Ectodermal cell (in vitro differentiated cells): ENCODE measurements around the gene RBMS1.

Experiments used
- H3K27ac ChIP-seq: 2 replicates; pipeline ENCODE4 v1.7.0; 2013; ENCODE audit warnings: mild to moderate bottlenecking, low read depth, low read length; ENCODE audit not compliant: insufficient read depth, poor library complexity, severe bottlenecking
- H3K27me3 ChIP-seq: 2 replicates; pipeline ENCODE4 v1.7.0; 2013; ENCODE audit warnings: mild to moderate bottlenecking, low read length; ENCODE audit not compliant: insufficient read depth, control insufficient read depth, poor library complexity, severe bottlenecking
- H3K36me3 ChIP-seq: one replicate; pipeline ENCODE4 v1.7.0; 2013; ENCODE audit warnings: low read length; ENCODE audit not compliant: control insufficient read depth, insufficient read depth
- H3K4me1 ChIP-seq: one replicate; pipeline ENCODE4 v1.7.0; 2013; ENCODE audit warnings: low read length; ENCODE audit not compliant: control insufficient read depth, insufficient read depth
- H3K4me3 ChIP-seq: 2 replicates; pipeline ENCODE4 v1.7.0; 2013; ENCODE audit warnings: low read depth, low read length, control low read depth; ENCODE audit not compliant: insufficient read depth
- H3K9me3 ChIP-seq: 2 replicates; pipeline ENCODE4 v1.7.0; 2013; ENCODE audit warnings: mild to moderate bottlenecking, low read length, moderate library complexity; ENCODE audit not compliant: control insufficient read depth
- WGBS, 2 experiments: methylation state at CpG; one replicate each; pipeline ENCODE4 v1.1.7; 2013; ENCODE audit warnings: missing lambda C conversion rate in 2 of 2; 5-methylcytosine and 5-hydroxymethylcytosine counted together

Gene RBMS1

GRCh38 chr2:160339726-160340125 lies 153.9 kb downstream of the RBMS1 start:
- H3K4me1 ChIP-seq, result peaks cover 3% of the 10 kb centered on the region
- H3K9me3 ChIP-seq, result no peaks in the 10 kb centered on the region
- 87 to 100% methylated on average over 2 of the region's 2 CpGs for WGBS, 2 experiments
- H3K4me3 ChIP-seq, result no peak overlapping the region
- H3K27ac ChIP-seq, result no peak overlapping the region
- H3K27me3 ChIP-seq, result no peaks in the 10 kb centered on the region
- no peaks in the 10 kb centered on the region for H3K36me3 ChIP-seq

GRCh38 chr2:160338901-160339685 lies 154.5 kb downstream of the RBMS1 start:
- Histone ChIP-seq H3K4me1 (peaks cover 3% of the 10 kb centered on the region), H3K27ac (no peak overlapping the region), H3K27me3 (no peaks in the 10 kb centered on the region), H3K36me3 (no peaks in the 10 kb centered on the region), H3K4me3 (no peak overlapping the region), H3K9me3 (no peaks in the 10 kb centered on the region)
- WGBS, 2 experiments, result 71 to 73% methylated on average over 3 to 4 of the region's 5 CpGs

GRCh38 chr2:160337728-160338127 lies 155.9 kb downstream of the RBMS1 start:
- WGBS, 2 experiments, result 55 to 60% methylated on average over 3 of the region's 3 CpGs
- no peaks in the 10 kb centered on the region for H3K9me3 ChIP-seq
- no peaks in the 10 kb centered on the region for H3K27me3 ChIP-seq
- no peak overlapping the region for H3K4me3 ChIP-seq
- H3K4me1 ChIP-seq, result no peaks in the 10 kb centered on the region
- H3K27ac ChIP-seq, result no peak overlapping the region
- H3K36me3 ChIP-seq, result no peaks in the 10 kb centered on the region

- no peaks in the 10 kb centered on the region for H3K9me3 ChIP-seq
- H3K27ac ChIP-seq, result no peak overlapping the region
- H3K27me3 ChIP-seq, result no peaks in the 10 kb centered on the region
- no peaks in the 10 kb centered on the region for H3K36me3 ChIP-seq
- WGBS, 2 experiments, result 96 to 97% methylated on average over 4 of the region's 4 CpGs
- no peak overlapping the region for H3K4me3 ChIP-seq
- no peaks in the 10 kb centered on the region for H3K4me1 ChIP-seq
Measured at GRCh38 chr2:160336635-160337034, 157.0 kb downstream of the RBMS1 start.

- no peak overlapping the region for H3K4me3 ChIP-seq
- no peaks in the 10 kb centered on the region for H3K27me3 ChIP-seq
- WGBS, 2 experiments, result 90 to 100% methylated on average over 1 of the region's 1 CpG
- no peak overlapping the region for H3K27ac ChIP-seq
- no peaks in the 10 kb centered on the region for H3K4me1 ChIP-seq
- no peaks in the 10 kb centered on the region for H3K9me3 ChIP-seq
- H3K36me3 ChIP-seq, result no peaks in the 10 kb centered on the region
Measured at GRCh38 chr2:160336105-160336504, 157.5 kb downstream of the RBMS1 start.

- no peak overlapping the region for H3K4me3 ChIP-seq
- no peaks in the 10 kb centered on the region for H3K4me1 ChIP-seq
- no peak overlapping the region for H3K27ac ChIP-seq
- WGBS, 2 experiments, result 94 to 99% methylated on average over 5 of the region's 5 CpGs
- no peaks in the 10 kb centered on the region for H3K27me3 ChIP-seq
- H3K36me3 ChIP-seq, result no peaks in the 10 kb centered on the region
- H3K9me3 ChIP-seq, result no peaks in the 10 kb centered on the region
Measured at GRCh38 chr2:160335441-160335840, 158.2 kb downstream of the RBMS1 start.

GRCh38 chr2:160334028-160334741 lies 159.4 kb downstream of the RBMS1 start:
- Histone ChIP-seq H3K4me1 (no peaks in the 10 kb centered on the region), H3K4me3 (no peak overlapping the region), H3K27me3 (no peaks in the 10 kb centered on the region), H3K36me3 (no peaks in the 10 kb centered on the region), H3K27ac (no peak overlapping the region), H3K9me3 (no peaks in the 10 kb centered on the region)
- 94 to 99% methylated on average over 4 of the region's 4 CpGs for WGBS, 2 experiments

- no peaks in the 10 kb centered on the region for H3K27me3 ChIP-seq
- H3K4me3 ChIP-seq, result no peak overlapping the region
- H3K9me3 ChIP-seq, result no peaks in the 10 kb centered on the region
- WGBS, 2 experiments, result 86 to 89% methylated on average over 1 of the region's 2 CpGs
- H3K27ac ChIP-seq, result no peak overlapping the region
- H3K36me3 ChIP-seq, result no peaks in the 10 kb centered on the region
- H3K4me1 ChIP-seq, result no peaks in the 10 kb centered on the region
Measured at GRCh38 chr2:160333324-160334027, 160.1 kb downstream of the RBMS1 start.

GRCh38 chr2:160332318-160332717 lies 161.3 kb downstream of the RBMS1 start:
- no peak overlapping the region for H3K4me3 ChIP-seq
- no peaks in the 10 kb centered on the region for H3K9me3 ChIP-seq
- H3K27me3 ChIP-seq, result no peaks in the 10 kb centered on the region
- WGBS, 2 experiments, result 58 to 68% methylated on average over 2 of the region's 2 CpGs
- no peaks in the 10 kb centered on the region for H3K4me1 ChIP-seq
- H3K27ac ChIP-seq, result no peak overlapping the region
- no peaks in the 10 kb centered on the region for H3K36me3 ChIP-seq
